Measurements from ENCODE around the gene PMAIP1. TPM values are rescaled to one million over a fixed set of nuclear protein-coding genes. Genes with fewer than 3 reads are reported as not detected.

Gene PMAIP1
- total RNA-seq, 5 donors from 2014 or later (not counting 1 experiment from before 2014, with no cell fraction given), result 17.8 to 81.5 (median 20.4) TPM

- Histone ChIP-seq H3K4me1 (ENCODE audit: control insufficient read depth in 1 of 2, extremely low read depth in 1 of 2, insufficient read depth in 2 of 2, low read length in 2 of 2) (peaks cover 7 to 15% of the 10 kb centered on the region in 2 experiments), H3K9me3 (no peaks in the 10 kb centered on the region), H3K4me3 (ENCODE audit: control insufficient read depth in 1 of 2, extremely low read depth in 1 of 2, low read length in 1 of 2) (no peak overlapping the region), H3K27me3 (replicated peaks in 1 of 2; ENCODE audit: control insufficient read depth in 2 of 2, extremely low read depth in 1 of 2, insufficient read depth in 2 of 2, low read length in 1 of 2) (no peaks in the 10 kb centered on the region), H3K27ac (ENCODE audit: low read length) (no peak overlapping the region), H3K36me3 (ENCODE audit: control insufficient read depth in 2 of 2, extremely low read depth in 1 of 2, insufficient read depth in 1 of 2, low read length in 1 of 2) (no peaks in the 10 kb centered on the region)
- Mint-ChIP-seq H3K36me3 (peaks cover 2% of the 10 kb centered on the region), H3K27me3 (no peaks in the 10 kb centered on the region), H3K4me3 (no peak overlapping the region), H3K27ac (no peak overlapping the region), H3K9me3 (no peaks in the 10 kb centered on the region), H3K4me1 (peaks cover 22 to 26% (median 23%) of the 10 kb centered on the region in 3 donors)
- ATAC-seq (replicated peaks in 1 of 4) (no peak), DNase-seq (no peak)
- ChIA-PET CTCF (interaction anchor here in 1 of 2 donors (0.6 to 1.1 kb wide), 3 partner anchors 8 to 60 kb away, joined by 3 to 5 read pairs (median 3); no protein-coding TSS in a partner anchor), POLR2A (interaction anchor here in 1 of 2 donors (0.6 kb wide), 1 partner anchor 19 kb away, joined by 3 read pairs; no protein-coding TSS in a partner anchor)
- whole genome bisulfite sequencing (ENCODE audit: insufficient coverage), result no CpG with 5 or more reads among the region's 9 CpGs
Measured at GRCh38 chr18:59897321-59897954, 2.4 kb upstream of the PMAIP1 start.

- H3K27me3 Mint-ChIP-seq, result no peaks in the 10 kb centered on the region
- H3K4me1 Mint-ChIP-seq, result peaks cover 28 to 33% (median 29%) of the 10 kb centered on the region in 3 donors
- 100% methylated on average over 2 of the region's 4 CpGs for WGBS (ENCODE audit: insufficient coverage)
- H3K36me3 ChIP-seq (ENCODE audit: control insufficient read depth in 2 of 2, extremely low read depth in 1 of 2, insufficient read depth in 1 of 2, low read length in 1 of 2), result no peaks in the 10 kb centered on the region
- peaks cover 8% of the 10 kb centered on the region for H3K36me3 Mint-ChIP-seq
- no peaks in the 10 kb centered on the region for H3K27me3 ChIP-seq (replicated peaks in 1 of 2; ENCODE audit: control insufficient read depth in 2 of 2, extremely low read depth in 1 of 2, insufficient read depth in 2 of 2, low read length in 1 of 2)
- H3K9me3 ChIP-seq, result no peaks in the 10 kb centered on the region
- no peak overlapping the region for H3K27ac Mint-ChIP-seq
- ChIA-PET CTCF (no interaction called here), POLR2A (no interaction called here)
- ATAC-seq (replicated peaks in 1 of 4) (no peak), DNase-seq (no peak)
- H3K4me3 Mint-ChIP-seq, result peak overlapping the region in 2 of 3 donors; percentile 88 to 95
- H3K4me3 ChIP-seq (ENCODE audit: control insufficient read depth in 1 of 2, extremely low read depth in 1 of 2, low read length in 1 of 2), result no peak overlapping the region
- H3K9me3 Mint-ChIP-seq, result no peaks in the 10 kb centered on the region
- H3K27ac ChIP-seq (ENCODE audit: low read length), result no peak overlapping the region
- peaks cover 7 to 17% of the 10 kb centered on the region in 2 experiments for H3K4me1 ChIP-seq (ENCODE audit: control insufficient read depth in 1 of 2, extremely low read depth in 1 of 2, insufficient read depth in 2 of 2, low read length in 2 of 2)
Measured at GRCh38 chr18:59898093-59898492, 1.7 kb upstream of the PMAIP1 start.

GRCh38 chr18:59898609-59899297, 1.0 kb upstream of the PMAIP1 start:
- DNase-seq, result peak in 1 of 35 experiments; percentile 26
- peak overlapping the region; percentile 88 to 95 (median 90) for H3K4me3 Mint-ChIP-seq
- POLR2A ChIA-PET, result interaction anchor here in 1 of 2 donors (0.6 to 2.3 kb wide), 4 partner anchors 13 to 48 kb away, joined by 3 to 10 read pairs (median 4); no protein-coding TSS in a partner anchor

GRCh38 chr18:59900222-59901128, 679 bp downstream of the PMAIP1 start:
- peaks cover 11% of the 10 kb centered on the region for H3K36me3 Mint-ChIP-seq
- Histone ChIP-seq H3K4me3 (ENCODE audit: control insufficient read depth in 1 of 2, extremely low read depth in 1 of 2, low read length in 1 of 2) (peak overlapping the region; percentile 91 to 97), H3K36me3 (ENCODE audit: control insufficient read depth in 2 of 2, extremely low read depth in 1 of 2, insufficient read depth in 1 of 2, low read length in 1 of 2) (no peaks in the 10 kb centered on the region), H3K27ac (ENCODE audit: low read length) (peak overlapping the region; percentile 86), H3K27me3 (replicated peaks in 1 of 2; ENCODE audit: control insufficient read depth in 2 of 2, extremely low read depth in 1 of 2, insufficient read depth in 2 of 2, low read length in 1 of 2) (no peaks in the 10 kb centered on the region), H3K4me1 (ENCODE audit: control insufficient read depth in 1 of 2, extremely low read depth in 1 of 2, insufficient read depth in 2 of 2, low read length in 2 of 2) (peaks cover 12 to 28% of the 10 kb centered on the region in 2 experiments), H3K9me3 (no peaks in the 10 kb centered on the region)
- POLR2A ChIA-PET, result interaction anchor here in 1 of 2 donors (0.6 to 2.3 kb wide), 7 partner anchors 9 to 1245 kb away, joined by 3 to 10 read pairs (median 4); no protein-coding TSS in a partner anchor
- ATAC-seq (replicated peaks in 1 of 4) (peak; percentile 51 to 62 (median 60)), DNase-seq (peak; percentile 18 to 86 (median 59))
- H3K4me3 Mint-ChIP-seq, result peak overlapping the region; percentile 90 to 97 (median 95)
- no peaks in the 10 kb centered on the region for H3K9me3 Mint-ChIP-seq
- H3K27ac Mint-ChIP-seq, result peak overlapping the region; percentile 96
- H3K27me3 Mint-ChIP-seq, result no peaks in the 10 kb centered on the region
- peaks cover 46 to 52% (median 48%) of the 10 kb centered on the region in 3 donors for H3K4me1 Mint-ChIP-seq
- 0% methylated on average over 29 of the region's 51 CpGs for WGBS (ENCODE audit: insufficient coverage)
- CTCF ChIA-PET, result interaction anchor here (0.6 to 1.1 kb wide), 3 partner anchors 26 to 214 kb away, joined by 3 read pairs; no protein-coding TSS in a partner anchor

More at GRCh38 chr18:59898609-59899297, 1.0 kb upstream of the PMAIP1 start:
- Mint-ChIP-seq H3K9me3 (no peaks in the 10 kb centered on the region), H3K36me3 (peaks cover 11% of the 10 kb centered on the region), H3K27me3 (no peaks in the 10 kb centered on the region), H3K4me1 (peaks cover 31 to 36% (median 32%) of the 10 kb centered on the region in 3 donors), H3K27ac (peak overlapping the region; percentile 83 to 86)
- Histone ChIP-seq H3K27me3 (replicated peaks in 1 of 2; ENCODE audit: control insufficient read depth in 2 of 2, extremely low read depth in 1 of 2, insufficient read depth in 2 of 2, low read length in 1 of 2) (no peaks in the 10 kb centered on the region), H3K27ac (ENCODE audit: low read length) (peak overlapping the region; percentile 71), H3K36me3 (ENCODE audit: control insufficient read depth in 2 of 2, extremely low read depth in 1 of 2, insufficient read depth in 1 of 2, low read length in 1 of 2) (no peaks in the 10 kb centered on the region), H3K4me3 (ENCODE audit: control insufficient read depth in 1 of 2, extremely low read depth in 1 of 2, low read length in 1 of 2) (peak overlapping the region in 1 of 2 donors; percentile 97), H3K9me3 (no peaks in the 10 kb centered on the region), H3K4me1 (ENCODE audit: control insufficient read depth in 1 of 2, extremely low read depth in 1 of 2, insufficient read depth in 2 of 2, low read length in 2 of 2) (peaks cover 7 to 17% of the 10 kb centered on the region in 2 experiments)
- no peak for ATAC-seq (replicated peaks in 1 of 4)
- 79% methylated on average over 32 of the region's 33 CpGs for WGBS (ENCODE audit: insufficient coverage)
- CTCF ChIA-PET, result interaction anchor here in 1 of 2 donors (0.7 kb wide), 1 partner anchor 62 kb away, joined by 3 read pairs; no protein-coding TSS in a partner anchor

- no peaks in the 10 kb centered on the region for H3K36me3 ChIP-seq (ENCODE audit: control insufficient read depth in 2 of 2, extremely low read depth in 1 of 2, insufficient read depth in 1 of 2, low read length in 1 of 2)
- Mint-ChIP-seq H3K4me1 (peaks cover 64 to 69% (median 66%) of the 10 kb centered on the region in 3 donors), H3K36me3 (peaks cover 11% of the 10 kb centered on the region), H3K27me3 (no peaks in the 10 kb centered on the region), H3K9me3 (no peaks in the 10 kb centered on the region), H3K4me3 (peak overlapping the region; percentile 29 to 90 (median 53)), H3K27ac (peak overlapping the region; percentile 40 to 61)
- H3K9me3 ChIP-seq, result no peaks in the 10 kb centered on the region
- CTCF ChIA-PET, result no interaction called here
- WGBS (ENCODE audit: insufficient coverage), result 62% methylated on average over 4 of the region's 8 CpGs
- H3K27ac ChIP-seq (ENCODE audit: low read length), result peak overlapping the region; percentile 46
- DNase-seq, result peak in 2 of 35 experiments; percentile 13 to 57
- no peak overlapping the region for H3K4me3 ChIP-seq (ENCODE audit: control insufficient read depth in 1 of 2, extremely low read depth in 1 of 2, low read length in 1 of 2)
- peaks cover 14 to 28% of the 10 kb centered on the region in 2 experiments for H3K4me1 ChIP-seq (ENCODE audit: control insufficient read depth in 1 of 2, extremely low read depth in 1 of 2, insufficient read depth in 2 of 2, low read length in 2 of 2)
- ATAC-seq (replicated peaks in 1 of 4), result no peak
- POLR2A ChIA-PET, result no interaction called here
- H3K27me3 ChIP-seq (replicated peaks in 1 of 2; ENCODE audit: control insufficient read depth in 2 of 2, extremely low read depth in 1 of 2, insufficient read depth in 2 of 2, low read length in 1 of 2), result no peaks in the 10 kb centered on the region
Measured at GRCh38 chr18:59902131-59902992, 2.6 kb downstream of the PMAIP1 start.
